Liver (tissue), 9 donors: ENCODE measurements around the gene SPAG16. TPM values are rescaled to one million over a fixed set of nuclear protein-coding genes. Genes with fewer than 3 reads are reported as not detected.

Source experiments
- DNase-seq: peaks from one replicate; pipeline ENCODE4 v3.0.0-alpha.2; 2017; ENCODE audit warnings: low spot score
- H3K27ac ChIP-seq, 2 donors: one replicate each; pipeline ENCODE4 v1.7.0; 2013; ENCODE audit warnings: inconsistent platforms in 2 of 2, low read length in 2 of 2, control low read depth in 1 of 2, low read depth in 1 of 2, mild to moderate bottlenecking in 1 of 2
- H3K27me3 ChIP-seq, 4 donors: one replicate each; pipeline versions ENCODE4 v1.6.1 to v1.7.0; 2013; ENCODE audit warnings: low read length in 3 of 4, inconsistent platforms in 1 of 4, mild to moderate bottlenecking in 1 of 4, moderate library complexity in 1 of 4; ENCODE audit not compliant: control insufficient read depth in 4 of 4, insufficient read depth in 4 of 4
- H3K36me3 ChIP-seq, 4 donors: one replicate each; pipeline versions ENCODE4 v1.6.1 to v1.7.0; 2013; ENCODE audit warnings: low read length in 3 of 4, mild to moderate bottlenecking in 3 of 4, low read depth in 1 of 4, moderate library complexity in 1 of 4; ENCODE audit not compliant: control insufficient read depth in 4 of 4, insufficient read depth in 3 of 4
- H3K4me1 ChIP-seq, 4 donors: one replicate each; pipeline versions ENCODE4 v1.6.1 to v1.7.0; 2013; ENCODE audit warnings: low read length in 3 of 4, mild to moderate bottlenecking in 3 of 4, moderate library complexity in 1 of 4; ENCODE audit not compliant: control insufficient read depth in 4 of 4, insufficient read depth in 4 of 4
- H3K4me3 ChIP-seq, 3 donors: one replicate each; pipeline versions ENCODE4 v1.6.1 to v1.7.0; 2013; ENCODE audit warnings: low read length in 3 of 3, control low read depth in 1 of 3, low read depth in 1 of 3, mild to moderate bottlenecking in 1 of 3
- H3K9ac ChIP-seq, 2 donors: one replicate each; pipeline ENCODE4 v1.7.0; 2013; ENCODE audit warnings: low read length in 2 of 2, mild to moderate bottlenecking in 2 of 2, moderate library complexity in 2 of 2, control low read depth in 1 of 2, low read depth in 1 of 2
- H3K9me3 ChIP-seq, 4 donors: one replicate each; pipeline versions ENCODE4 v1.6.1 to v1.7.0; 2013; ENCODE audit warnings: low read length in 3 of 4; ENCODE audit not compliant: control insufficient read depth in 4 of 4
- ATF3 ChIP-seq: IDR thresholded peaks from 2 replicates; pipeline ENCODE4 v1.6.1; 2016; ENCODE audit warnings: antibody characterized with exemption
- CTCF ChIP-seq: fragments of 150-350 bp; IDR thresholded peaks from 2 replicates; pipeline ENCODE4 v1.5.1; 2017; ENCODE audit warnings: improper control_type of control experiment, low read depth, low read length; ENCODE audit not compliant: missing input control
- EGR1 ChIP-seq, 2 donors: IDR thresholded peaks; 2 replicates each; pipeline ENCODE4 v1.6.1; 2016 to 2018; ENCODE audit warnings: antibody characterized with exemption in 2 of 2, low read depth in 2 of 2
- FOXA1 ChIP-seq: IDR thresholded peaks from 2 replicates; pipeline ENCODE4 v1.6.1; 2016; ENCODE audit warnings: antibody characterized with exemption
- FOXA2 ChIP-seq: IDR thresholded peaks from 2 replicates; pipeline ENCODE4 v1.6.1; 2016; ENCODE audit warnings: antibody characterized with exemption
- GABPA ChIP-seq, 2 donors: IDR thresholded peaks in 1 of 2; conservative IDR thresholded peaks in 1 of 2; 2 replicates each; pipeline ENCODE4 v1.6.1; 2016; ENCODE audit warnings: antibody characterized with exemption in 2 of 2, mild to moderate bottlenecking in 1 of 2, moderate library complexity in 1 of 2
- HNF4A ChIP-seq, 2 donors: conservative IDR thresholded peaks; 2 replicates each; pipeline ENCODE4 v1.6.1; 2016; ENCODE audit warnings: antibody characterized with exemption in 2 of 2, mild to moderate bottlenecking in 2 of 2
- HNF4G ChIP-seq: IDR thresholded peaks from 2 replicates; pipeline ENCODE4 v1.6.1; 2016; ENCODE audit warnings: antibody characterized with exemption
- JUND ChIP-seq, 2 donors: IDR thresholded peaks; 2 replicates each; pipeline ENCODE4 v1.6.1; 2016; ENCODE audit warnings: antibody characterized with exemption in 2 of 2
- MAX ChIP-seq: IDR thresholded peaks from 2 replicates; pipeline ENCODE4 v1.6.1; 2016; ENCODE audit warnings: antibody characterized with exemption
- NR2F2 ChIP-seq: IDR thresholded peaks from 2 replicates; pipeline ENCODE4 v1.6.1; 2016; ENCODE audit warnings: antibody characterized with exemption
- RAD21 ChIP-seq, 2 donors: IDR thresholded peaks; 2 replicates each; pipeline ENCODE4 v1.6.1; 2016; ENCODE audit warnings: antibody characterized with exemption in 2 of 2, mild to moderate bottlenecking in 2 of 2
- REST ChIP-seq: IDR thresholded peaks from 2 replicates; pipeline ENCODE4 v1.6.1; 2016; ENCODE audit warnings: antibody characterized with exemption, mild to moderate bottlenecking
- RXRA ChIP-seq, 2 donors: IDR thresholded peaks; 2 replicates each; pipeline ENCODE4 v1.6.1; 2017 to 2018; ENCODE audit warnings: antibody characterized with exemption in 2 of 2, mild to moderate bottlenecking in 1 of 2
- SP1 ChIP-seq: IDR thresholded peaks from 2 replicates; pipeline ENCODE4 v1.6.1; 2018; ENCODE audit warnings: antibody characterized with exemption, mild to moderate bottlenecking
- TAF1 ChIP-seq: conservative IDR thresholded peaks from 2 replicates; pipeline ENCODE4 v1.6.1; 2016; ENCODE audit warnings: antibody characterized with exemption, mild to moderate bottlenecking
- YY1 ChIP-seq: IDR thresholded peaks from 2 replicates; pipeline ENCODE4 v1.6.1; 2016; ENCODE audit warnings: antibody characterized with exemption, mild to moderate bottlenecking
- ZBTB33 ChIP-seq: IDR thresholded peaks from 2 replicates; pipeline ENCODE4 v1.6.1; 2016; ENCODE audit warnings: antibody characterized with exemption
- WGBS: extraction: QIAGEN DNeasy Blood & Tissue Kit; methylation state at CpG from one replicate; pipeline ENCODE4 v1.1.7; 2013; 5-methylcytosine and 5-hydroxymethylcytosine counted together
- polyA plus RNA-seq, 2 donors: library from polyadenylated mRNA; stranded (reverse) in 1 of 2; unstranded in 1 of 2; fragments of 200-250 nt in 1 of 2; fragments of >200 nt in 1 of 2; fragmentation: Nextera tagmentation in 1 of 2; extraction: Ambion mirVana in 1 of 2; gene quantifications; one replicate each; pipeline versions ENCODE4 v1.2.1 to v1.2.3, GENCODE V29; 2013 to 2015
- total RNA-seq, 2 donors: library from RNA; depleted of rRNA; stranded (reverse); fragments of >200 nt; gene quantifications; one replicate each; pipeline ENCODE4 v1.2.3, GENCODE V29; 2014
- donor health status: healthy.
- donor health status: healthy.
- donor health status: healthy.
- donor health status: healthy.
- donor health status: healthy.

Gene SPAG16
- total and polyA plus RNA-seq, 4 donors = 6.4 to 12.7 (median 11.4) TPM

DNA sequence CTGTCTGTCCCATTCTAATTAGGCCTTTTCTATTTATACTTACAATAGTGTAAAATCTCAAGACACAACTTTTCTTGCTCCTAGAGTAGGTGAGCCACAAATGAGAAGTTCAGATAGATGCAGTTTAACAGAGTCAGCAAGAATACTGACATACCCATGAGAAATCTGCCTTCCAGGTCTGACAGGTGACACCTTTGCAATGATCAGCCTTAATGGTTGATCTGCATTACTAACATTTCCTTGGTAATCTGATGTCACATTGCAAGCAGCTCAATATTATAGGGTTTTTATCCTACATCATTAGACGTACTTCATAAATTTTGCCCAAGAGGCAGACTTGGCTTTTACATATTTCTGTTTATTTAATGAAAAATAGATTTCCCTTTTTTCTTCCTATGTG, 767.3 kb downstream of the SPAG16 start:
- DNase-seq = no peak
- H3K9ac ChIP-seq = no peak overlapping the region
- H3K4me1 ChIP-seq = no peaks in the 10 kb centered on the region
- H3K4me3 ChIP-seq = no peak overlapping the region
- no peaks in the 10 kb centered on the region for H3K36me3 ChIP-seq
- H3K27me3 ChIP-seq = no peaks in the 10 kb centered on the region
- H3K9me3 ChIP-seq = no peaks in the 10 kb centered on the region
- no peak overlapping the region for H3K27ac ChIP-seq
- WGBS = 76% methylated on average over 1 of the region's 1 CpG
- TF ChIP-seq TAF1 (no peak), FOXA1 (no peak), JUND (IDR thresholded peaks at IDR 0.05) (no peak), YY1 (no peak), SP1 (no peak), ATF3 (no peak), NR2F2 (no peak), EGR1 (IDR thresholded peaks at IDR 0.05; ENCODE audit: low read depth in 2 of 2) (no peak), HNF4G (no peak), MAX (no peak), CTCF (no peak), RAD21 (IDR thresholded peaks at IDR 0.05) (no peak), GABPA (IDR thresholded peaks at IDR 0.05 in 1 of 2, conservative IDR thresholded peaks at IDR 0.05 in 1 of 2) (no peak), HNF4A (conservative IDR thresholded peaks at IDR 0.05) (no peak), RXRA (IDR thresholded peaks at IDR 0.05) (no peak)

- H3K9ac ChIP-seq = no peak overlapping the region
- no peaks in the 10 kb centered on the region for H3K4me1 ChIP-seq
- WGBS = 54% methylated on average over 5 of the region's 5 CpGs
- TF ChIP-seq ATF3 (no peak), RXRA (IDR thresholded peaks at IDR 0.05) (no peak), YY1 (no peak), ZBTB33 (no peak), MAX (no peak), FOXA2 (no peak), REST (no peak), CTCF (no peak), JUND (IDR thresholded peaks at IDR 0.05) (no peak)
- H3K4me3 ChIP-seq = no peak overlapping the region
- H3K27ac ChIP-seq = no peak overlapping the region
- no peaks in the 10 kb centered on the region for H3K36me3 ChIP-seq
- no peak for DNase-seq
- no peaks in the 10 kb centered on the region for H3K27me3 ChIP-seq
- H3K9me3 ChIP-seq = no peaks in the 10 kb centered on the region
Measured at GRCh38 chr2:214052235-214052634, 768.0 kb downstream of the SPAG16 start.
